RWPE2 (cell line): ENCODE measurements around the gene SLC1A2.

Source experiments
- ATAC-seq: fragments of 200-7000 bp; cut with Tn5 transposase; 3 replicates; pipeline ENCODE4 v1.9.1; 2021; ENCODE audit warnings: low read depth
- DNase-seq: peaks from one replicate; pipeline ENCODE4 v3.0.0-alpha.2; 2020; ENCODE audit warnings: low spot score
- H3K27ac ChIP-seq: fragments of 450-650 bp; 2 replicates; pipeline ENCODE4 v1.5.1; 2017; ENCODE audit warnings: mild to moderate bottlenecking; ENCODE audit not compliant: poor library complexity, severe bottlenecking
- H3K27me3 ChIP-seq: fragments of 250-450 bp; sonication (Bioruptor Pico); 2 replicates; pipeline ENCODE4 v1.5.1; 2021; ENCODE audit warnings: mild to moderate bottlenecking, moderate library complexity; ENCODE audit not compliant: insufficient read depth, poor library complexity, severe bottlenecking
- H3K36me3 ChIP-seq: fragments of 250-450 bp; sonication (Bioruptor Pico); 2 replicates; pipeline ENCODE4 v1.5.1; 2020; ENCODE audit warnings: low read depth, mild to moderate bottlenecking, moderate library complexity
- H3K4me1 ChIP-seq: fragments of 250-450 bp; sonication (Bioruptor Pico); 2 replicates; pipeline ENCODE4 v1.5.1; 2021; ENCODE audit warnings: mild to moderate bottlenecking, moderate library complexity; ENCODE audit not compliant: insufficient read depth, poor library complexity, severe bottlenecking
- H3K4me3 ChIP-seq: fragments of 250-450 bp; sonication (Bioruptor Pico); 2 replicates; pipeline ENCODE4 v1.5.1; 2021; ENCODE audit warnings: mild to moderate bottlenecking, moderate library complexity; ENCODE audit not compliant: severe bottlenecking
- H3K9me3 ChIP-seq: fragments of 250-450 bp; sonication (Bioruptor Pico); 2 replicates; pipeline ENCODE4 v1.5.1; 2021; ENCODE audit warnings: mild to moderate bottlenecking, moderate library complexity; ENCODE audit not compliant: severe bottlenecking
- CTCF ChIP-seq: fragments of 450-650 bp; IDR thresholded peaks from one replicate; pipeline ENCODE4 v1.5.1; 2017; ENCODE audit warnings: mild to moderate bottlenecking, moderate library complexity; ENCODE audit not compliant: poor library complexity, severe bottlenecking

SLC1A2 gene

GRCh38 chr11:35381709-35382322, 37.5 kb downstream of the SLC1A2 start:
- TF ChIP-seq CTCF: no peak

GRCh38 chr11:35380603-35381002, 38.8 kb downstream of the SLC1A2 start:
- Histone ChIP-seq H3K4me1 (no peaks in the 10 kb centered on the region), H3K27me3 (no peaks in the 10 kb centered on the region), H3K4me3 (no peak overlapping the region), H3K36me3 (no peaks in the 10 kb centered on the region), H3K27ac (no peak overlapping the region), H3K9me3 (no peaks in the 10 kb centered on the region)
- no peak for TF ChIP-seq CTCF
- ATAC-seq (no peak), DNase-seq (no peak)

More at GRCh38 chr11:35381709-35382322, 37.5 kb downstream of the SLC1A2 start:
- H3K36me3 ChIP-seq: no peaks in the 10 kb centered on the region
- H3K9me3 ChIP-seq: no peaks in the 10 kb centered on the region
- DNase-seq: no peak
- no peak for ATAC-seq
- no peak overlapping the region for H3K27ac ChIP-seq
- H3K4me1 ChIP-seq: no peaks in the 10 kb centered on the region
- H3K4me3 ChIP-seq: no peak overlapping the region
- H3K27me3 ChIP-seq: no peaks in the 10 kb centered on the region

GRCh38 chr11:35377262-35377661, 42.1 kb downstream of the SLC1A2 start:
- DNase-seq: no peak
- Histone ChIP-seq H3K27ac (no peak overlapping the region), H3K4me1 (no peaks in the 10 kb centered on the region), H3K9me3 (no peaks in the 10 kb centered on the region), H3K36me3 (no peaks in the 10 kb centered on the region), H3K4me3 (no peak overlapping the region), H3K27me3 (no peaks in the 10 kb centered on the region)
- no peak for TF ChIP-seq CTCF
- ATAC-seq: no peak

- DNase-seq: no peak
- no peak for TF ChIP-seq CTCF
- H3K27me3 ChIP-seq: no peaks in the 10 kb centered on the region
- ATAC-seq: no peak
- H3K4me3 ChIP-seq: no peak overlapping the region
- no peaks in the 10 kb centered on the region for H3K36me3 ChIP-seq
- no peak overlapping the region for H3K27ac ChIP-seq
- H3K4me1 ChIP-seq: no peaks in the 10 kb centered on the region
- no peaks in the 10 kb centered on the region for H3K9me3 ChIP-seq
Observed at GRCh38 chr11:35376613-35377012, 42.7 kb downstream of the SLC1A2 start.

- H3K9me3 ChIP-seq: no peaks in the 10 kb centered on the region
- DNase-seq: no peak
- no peaks in the 10 kb centered on the region for H3K4me1 ChIP-seq
- no peak overlapping the region for H3K4me3 ChIP-seq
- no peak overlapping the region for H3K27ac ChIP-seq
- ATAC-seq: no peak
- no peaks in the 10 kb centered on the region for H3K27me3 ChIP-seq
- no peaks in the 10 kb centered on the region for H3K36me3 ChIP-seq
- TF ChIP-seq CTCF: no peak
Observed at GRCh38 chr11:35376118-35376510, 43.2 kb downstream of the SLC1A2 start.
